PC-9 (cell line): Measurements from ENCODE around the gene WFDC5. TPM values are rescaled to one million over a fixed set of nuclear protein-coding genes. Genes with fewer than 3 reads are reported as not detected.

Experiments
- BruUV-seq: library from RNA; stranded (reverse); fragments of 400-500 nt; replicated peaks from 2 replicates; lab custom pipeline; 2021; lab: Mats Ljungman, UMichigan
- CTCF ChIA-PET: fragments of 300-600 bp; sonication (Branson Sonifier 250); formaldehyde crosslinking; loops from one replicate; lab custom pipeline; 2022; ENCODE audit warnings: antibody characterized with exemption; lab: Charles Lee
- POLR2A ChIA-PET: fragments of 300-600 bp; sonication (Branson Sonifier 250); formaldehyde crosslinking; loops from one replicate; lab custom pipeline; 2022; ENCODE audit warnings: antibody characterized with exemption; ENCODE audit not compliant: unreplicated experiment; lab: Charles Lee
- DNase-seq, 2 experiments: peaks; one replicate each; pipeline versions ENCODE4 v3.0.0 to v3.0.0-alpha.2; 2015 to 2022; ENCODE audit warnings: mixed read lengths in 1 of 2
- H2AFZ ChIP-seq: fragments of 200-600 bp; sonication (generic); 2 replicates; pipeline ENCODE4 v1.8.1; 2017; ENCODE audit warnings: antibody characterized with exemption
- H3F3A ChIP-seq: fragments of 200-600 bp; sonication (generic); 2 replicates; pipeline ENCODE4 v1.8.1; 2017; ENCODE audit warnings: antibody characterized with exemption, mild to moderate bottlenecking, low read depth; ENCODE audit not compliant: insufficient read depth
- H3K27ac ChIP-seq: fragments of 200-600 bp; sonication (generic); 2 replicates; pipeline ENCODE4 v1.6.1; 2016; ENCODE audit warnings: mixed run types
- H3K27me3 ChIP-seq: fragments of 200-600 bp; sonication (generic); 2 replicates; pipeline ENCODE4 v1.6.1; 2016; ENCODE audit warnings: low read depth, mixed run types; ENCODE audit not compliant: insufficient read depth
- H3K36me3 ChIP-seq: fragments of 200-600 bp; sonication (generic); 2 replicates; pipeline ENCODE4 v1.6.1; 2016; ENCODE audit warnings: low read depth, mixed run types
- H3K4me1 ChIP-seq: fragments of 200-600 bp; sonication (generic); replicated peaks from 2 replicates; pipeline ENCODE4 v1.6.1; 2016; ENCODE audit warnings: mixed run types; ENCODE audit not compliant: insufficient read depth
- H3K4me2 ChIP-seq: fragments of 200-600 bp; sonication (generic); 2 replicates; pipeline ENCODE4 v1.6.1; 2017; ENCODE audit warnings: mixed run types
- H3K4me3 ChIP-seq: fragments of 200-600 bp; sonication (generic); 2 replicates; pipeline ENCODE4 v1.6.1; 2016; ENCODE audit warnings: mixed run types
- H3K79me2 ChIP-seq: fragments of 200-600 bp; sonication (generic); 2 replicates; pipeline ENCODE4 v1.6.1; 2017; ENCODE audit warnings: low read depth, mixed run types
- H3K9me2 ChIP-seq: fragments of 200-600 bp; sonication (generic); 2 replicates; pipeline ENCODE4 v1.8.1; 2017; ENCODE audit warnings: mild to moderate bottlenecking; ENCODE audit not compliant: insufficient read depth
- H3K9me3 ChIP-seq: fragments of 200-600 bp; sonication (generic); 2 replicates; pipeline ENCODE4 v1.8.1; 2016; ENCODE audit warnings: low read depth; ENCODE audit not compliant: insufficient read depth
- H4K20me1 ChIP-seq: fragments of 200-600 bp; sonication (generic); 2 replicates; pipeline ENCODE4 v1.8.1; 2017; ENCODE audit not compliant: insufficient read depth
- EZH2 ChIP-seq: fragments of 200-600 bp; sonication (generic); IDR thresholded peaks from 2 replicates; pipeline ENCODE4 v1.8.0; 2017; ENCODE audit warnings: antibody characterized with exemption, low read depth
- intact Hi-C: fragments of 100-400 bp; cut with micrococcal nuclease; formaldehyde crosslinking; loops from one replicate; pipeline ENCODE4 v1.10.0; 2022; ENCODE audit not compliant: unreplicated experiment
- total RNA-seq: library from RNA; stranded (reverse); gene quantifications from 2 replicates; pipeline ENCODE4 v1.2.3, GENCODE V29; 2021
- TF ChIP-seq, protein P1 (sequence below): fragments of 200-600 bp; sonication (generic); conservative IDR thresholded peaks from 2 replicates; pipeline ENCODE4 v1.6.1; 2017; ENCODE audit warnings: mixed run types, antibody characterized with exemption, mild to moderate bottlenecking, moderate library complexity

WFDC5 gene
- total RNA-seq, 1 experiment from 2014 or later, result not detected

- H3K36me3 ChIP-seq, result no peaks in the 10 kb centered on the region
- no peaks in the 10 kb centered on the region for H3F3A ChIP-seq
- H3K9me2 ChIP-seq, result no peaks in the 10 kb centered on the region
- POLR2A ChIA-PET, result interaction anchor here (0.6 kb wide), 1 partner anchor 166 kb away, joined by 4 read pairs; no protein-coding TSS in a partner anchor
- H3K27me3 ChIP-seq, result no peaks in the 10 kb centered on the region
- H3K4me1 ChIP-seq, result no peaks in the 10 kb centered on the region
- H3K79me2 ChIP-seq, result no peaks in the 10 kb centered on the region
- DNase-seq, result no peak
- no peaks in the 10 kb centered on the region for H4K20me1 ChIP-seq
- H2AFZ ChIP-seq, result no peak overlapping the region
- BruUV-seq, result no TSS peak
- TF ChIP-seq, protein P1, sequence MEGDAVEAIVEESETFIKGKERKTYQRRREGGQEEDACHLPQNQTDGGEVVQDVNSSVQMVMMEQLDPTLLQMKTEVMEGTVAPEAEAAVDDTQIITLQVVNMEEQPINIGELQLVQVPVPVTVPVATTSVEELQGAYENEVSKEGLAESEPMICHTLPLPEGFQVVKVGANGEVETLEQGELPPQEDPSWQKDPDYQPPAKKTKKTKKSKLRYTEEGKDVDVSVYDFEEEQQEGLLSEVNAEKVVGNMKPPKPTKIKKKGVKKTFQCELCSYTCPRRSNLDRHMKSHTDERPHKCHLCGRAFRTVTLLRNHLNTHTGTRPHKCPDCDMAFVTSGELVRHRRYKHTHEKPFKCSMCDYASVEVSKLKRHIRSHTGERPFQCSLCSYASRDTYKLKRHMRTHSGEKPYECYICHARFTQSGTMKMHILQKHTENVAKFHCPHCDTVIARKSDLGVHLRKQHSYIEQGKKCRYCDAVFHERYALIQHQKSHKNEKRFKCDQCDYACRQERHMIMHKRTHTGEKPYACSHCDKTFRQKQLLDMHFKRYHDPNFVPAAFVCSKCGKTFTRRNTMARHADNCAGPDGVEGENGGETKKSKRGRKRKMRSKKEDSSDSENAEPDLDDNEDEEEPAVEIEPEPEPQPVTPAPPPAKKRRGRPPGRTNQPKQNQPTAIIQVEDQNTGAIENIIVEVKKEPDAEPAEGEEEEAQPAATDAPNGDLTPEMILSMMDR, result no peak
- no peak for TF ChIP-seq EZH2
- H3K27ac ChIP-seq, result no peak overlapping the region
- H3K4me2 ChIP-seq, result no peak overlapping the region
- CTCF ChIA-PET, result interaction anchor here (0.7 kb wide), 1 partner anchor 25 kb away, joined by 16 read pairs; no protein-coding TSS in a partner anchor
- intact Hi-C loops, result no loop called here
- no peaks in the 10 kb centered on the region for H3K9me3 ChIP-seq
- no peak overlapping the region for H3K4me3 ChIP-seq
These were observed 6.4 kb upstream of the WFDC5 start for GRCh38 chr20:45121388-45121787.

DNA sequence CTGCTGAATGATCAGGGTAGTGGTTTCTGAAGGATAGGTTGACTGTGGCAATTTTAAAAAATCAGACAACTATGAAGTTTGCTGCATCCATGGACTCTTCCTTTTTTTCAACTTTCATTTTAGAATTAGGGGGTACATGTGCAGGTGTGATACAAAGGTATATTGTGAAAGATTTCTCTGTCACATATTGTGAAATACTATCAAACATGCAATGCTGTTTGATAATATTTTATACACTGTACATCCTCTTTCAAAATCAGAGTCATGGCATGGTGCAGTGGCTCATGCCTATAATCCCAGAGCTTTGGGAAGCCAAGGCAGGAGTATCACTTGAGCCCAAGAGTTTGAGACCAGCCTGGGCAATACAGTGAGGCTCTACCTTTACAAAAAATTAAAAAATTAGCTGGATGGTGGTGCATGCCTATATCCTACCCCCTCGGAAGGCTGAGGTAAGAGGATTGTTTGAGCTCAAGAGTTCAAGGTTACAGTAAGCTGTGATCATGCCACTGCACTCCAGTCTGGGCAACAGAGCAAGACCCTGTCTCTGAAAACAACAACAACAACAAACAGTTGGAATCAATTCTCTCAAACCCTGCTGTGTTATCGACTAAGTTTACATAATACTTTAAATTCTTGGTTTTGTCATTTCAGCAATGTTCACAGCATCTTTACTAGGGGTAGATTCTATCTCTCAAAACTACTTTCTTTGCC is 4.7 kb upstream of the WFDC5 start:
- Histone ChIP-seq H2AFZ (no peak overlapping the region), H3K27me3 (no peaks in the 10 kb centered on the region), H3K4me3 (no peak overlapping the region), H3K79me2 (no peaks in the 10 kb centered on the region), H3F3A (no peaks in the 10 kb centered on the region), H3K9me2 (no peaks in the 10 kb centered on the region), H3K4me2 (no peak overlapping the region), H3K27ac (no peak overlapping the region), H3K4me1 (no peaks in the 10 kb centered on the region), H4K20me1 (no peaks in the 10 kb centered on the region), H3K9me3 (no peaks in the 10 kb centered on the region), H3K36me3 (no peaks in the 10 kb centered on the region)
- no TSS peak for BruUV-seq
- intact Hi-C loops, result no loop called here
- DNase-seq, result no peak
- ChIA-PET POLR2A (no interaction called here), CTCF (interaction anchor here (1.0 kb wide), 1 partner anchor 15 kb away, joined by 3 read pairs; no protein-coding TSS in a partner anchor)
- TF ChIP-seq, protein P1, result no peak
- TF ChIP-seq EZH2, result no peak

- no TSS peak for BruUV-seq
- Histone ChIP-seq H3K4me3 (no peak overlapping the region), H4K20me1 (no peaks in the 10 kb centered on the region), H3K4me2 (no peak overlapping the region), H3K36me3 (no peaks in the 10 kb centered on the region), H2AFZ (no peak overlapping the region), H3K9me3 (no peaks in the 10 kb centered on the region), H3K27ac (no peak overlapping the region), H3K9me2 (no peaks in the 10 kb centered on the region), H3K79me2 (no peaks in the 10 kb centered on the region), H3K27me3 (no peaks in the 10 kb centered on the region), H3F3A (no peaks in the 10 kb centered on the region), H3K4me1 (no peaks in the 10 kb centered on the region)
- POLR2A ChIA-PET, result interaction anchor here (0.7 kb wide), 1 partner anchor 1251 kb away, joined by 7 read pairs; no protein-coding TSS in a partner anchor
- no peak for DNase-seq
- CTCF ChIA-PET, result no interaction called here
- TF ChIP-seq, protein P1, result peak; percentile 47; the same call in 1 of the 2 replicates
- no peak for TF ChIP-seq EZH2
- intact Hi-C loops, result no loop called here
These were observed 3.1 kb upstream of the WFDC5 start for GRCh38 chr20:45118028-45118427.
